H9 (cell line): ENCODE data around the gene TBX1. TPM values are rescaled to one million over a fixed set of nuclear protein-coding genes. Genes with fewer than 3 reads are reported as not detected.

Source experiments
- DNase-seq: peaks from one replicate; pipeline ENCODE4 v3.0.0-alpha.2; 2017
- H2AFZ ChIP-seq: one replicate; pipeline ENCODE4 v1.6.1; 2013; ENCODE audit warnings: mild to moderate bottlenecking, low read length, control low read depth, moderate library complexity
- H2AK5ac ChIP-seq: 2 replicates; pipeline ENCODE4 v1.6.1; 2013; ENCODE audit warnings: low read length, control low read depth, mixed read lengths; ENCODE audit not compliant: insufficient read length
- H2BK120ac ChIP-seq: one replicate; pipeline ENCODE4 v1.6.1; 2013; ENCODE audit warnings: low read depth, mild to moderate bottlenecking, low read length, control low read depth, inconsistent platforms; ENCODE audit not compliant: poor library complexity, severe bottlenecking
- H2BK12ac ChIP-seq: 2 replicates; pipeline ENCODE4 v1.6.1; 2013; ENCODE audit warnings: low read length, control low read depth, mixed read lengths, low read depth; ENCODE audit not compliant: insufficient read length
- H2BK15ac ChIP-seq: 2 replicates; pipeline ENCODE4 v1.6.1; 2013; ENCODE audit warnings: low read depth, low read length, control low read depth
- H2BK20ac ChIP-seq: one replicate; pipeline ENCODE4 v1.6.1; 2013; ENCODE audit warnings: low read depth, mild to moderate bottlenecking, low read length, control low read depth, inconsistent platforms; ENCODE audit not compliant: poor library complexity, severe bottlenecking
- H2BK5ac ChIP-seq: 2 replicates; pipeline ENCODE4 v1.6.1; 2013; ENCODE audit warnings: low read length, control low read depth, mixed read lengths; ENCODE audit not compliant: insufficient read length
- H3K14ac ChIP-seq: 2 replicates; pipeline ENCODE4 v1.6.1; 2013; ENCODE audit warnings: low read length, control low read depth; ENCODE audit not compliant: insufficient read depth
- H3K18ac ChIP-seq: 2 replicates; pipeline ENCODE4 v1.6.1; 2013; ENCODE audit warnings: low read depth, mild to moderate bottlenecking, mixed read lengths, low read length, control low read depth; ENCODE audit not compliant: insufficient read length
- H3K23ac ChIP-seq: 2 replicates; pipeline ENCODE4 v1.6.1; 2013; ENCODE audit warnings: low read length, control low read depth, mixed read lengths, low read depth; ENCODE audit not compliant: insufficient read length
- H3K23me2 ChIP-seq: 2 replicates; pipeline ENCODE4 v1.6.1; 2013; ENCODE audit warnings: low read depth, mild to moderate bottlenecking, mixed read lengths, low read length, control low read depth; ENCODE audit not compliant: insufficient read length, poor library complexity, severe bottlenecking
- H3K27ac ChIP-seq: 2 replicates; pipeline ENCODE4 v1.5.1; 2013; ENCODE audit warnings: low read length, control low read depth, mixed read lengths, low read depth; ENCODE audit not compliant: insufficient read length
- H3K27me3 ChIP-seq: 2 replicates; pipeline ENCODE4 v1.6.1; 2013; ENCODE audit warnings: low read length, control low read depth, inconsistent platforms; ENCODE audit not compliant: insufficient read depth
- H3K4ac ChIP-seq: 2 replicates; pipeline ENCODE4 v1.6.1; 2013; ENCODE audit warnings: low read depth, mild to moderate bottlenecking, control low read depth, inconsistent platforms, low read length, moderate library complexity
- H3K4me1 ChIP-seq: 2 replicates; pipeline ENCODE4 v1.6.1; 2013; ENCODE audit warnings: low read length, control low read depth, inconsistent platforms; ENCODE audit not compliant: insufficient read depth
- H3K4me2 ChIP-seq: 2 replicates; pipeline ENCODE4 v1.6.1; 2013; ENCODE audit warnings: low read length, control low read depth, mixed read lengths; ENCODE audit not compliant: insufficient read length, insufficient read depth
- H3K56ac ChIP-seq: 2 replicates; pipeline ENCODE4 v1.6.1; 2013; ENCODE audit warnings: low read depth, mild to moderate bottlenecking, mixed read lengths, low read length, control low read depth; ENCODE audit not compliant: insufficient read length
- H3K79me1 ChIP-seq: 2 replicates; pipeline ENCODE4 v1.6.1; 2013; ENCODE audit warnings: low read depth, mild to moderate bottlenecking, moderate library complexity, low read length, control low read depth, inconsistent platforms; ENCODE audit not compliant: insufficient read depth, poor library complexity, severe bottlenecking
- H3K79me2 ChIP-seq: 2 replicates; pipeline ENCODE4 v1.6.1; 2013; ENCODE audit warnings: low read length, control low read depth, inconsistent platforms; ENCODE audit not compliant: insufficient read depth
- H3K9ac ChIP-seq: 2 replicates; pipeline ENCODE4 v1.6.1; 2013; ENCODE audit warnings: low read length, control low read depth, mixed read lengths; ENCODE audit not compliant: insufficient read length; ENCODE audit errors: extremely low read depth
- H3K9me3 ChIP-seq: one replicate; pipeline ENCODE4 v1.6.1; 2013; ENCODE audit warnings: low read depth, low read length, inconsistent platforms; ENCODE audit not compliant: control insufficient read depth
- H3T11ph ChIP-seq: one replicate; pipeline ENCODE4 v1.6.1; 2013; ENCODE audit warnings: mild to moderate bottlenecking, low read length, control low read depth, inconsistent platforms
- H4K20me1 ChIP-seq: one replicate; pipeline ENCODE4 v1.6.1; 2013; ENCODE audit not compliant: control insufficient read depth, insufficient read length, insufficient read depth
- H4K5ac ChIP-seq: 2 replicates; pipeline ENCODE4 v1.6.1; 2013; ENCODE audit warnings: low read depth, mild to moderate bottlenecking, mixed read lengths, low read length, control low read depth; ENCODE audit not compliant: insufficient read length
- H4K8ac ChIP-seq: replicated peaks from 2 replicates; pipeline ENCODE4 v1.6.1; 2013; ENCODE audit warnings: low read length, control low read depth, mixed read lengths, low read depth; ENCODE audit not compliant: insufficient read length
- H4K91ac ChIP-seq: 2 replicates; pipeline ENCODE4 v1.6.1; 2013; ENCODE audit warnings: low read depth, mild to moderate bottlenecking, moderate library complexity, mixed read lengths, low read length, control low read depth; ENCODE audit not compliant: insufficient read length
- H3K27ac Mint-ChIP-seq, 3 experiments: 2 replicates in 2 of 3; 3 replicates in 1 of 3; pipeline ENCODE4 v1.8.0; 2020 to 2021; ENCODE audit warnings: mixed read lengths in 3 of 3, mild to moderate bottlenecking in 1 of 3, moderate library complexity in 1 of 3
- H3K27me3 Mint-ChIP-seq: 2 replicates; pipeline ENCODE4 v1.8.0; 2021; ENCODE audit warnings: low read depth, mild to moderate bottlenecking, moderate library complexity, mixed read lengths
- H3K36me3 Mint-ChIP-seq, 3 experiments: 2 replicates in 2 of 3; 3 replicates in 1 of 3; pipeline ENCODE4 v1.8.0; 2020 to 2021; ENCODE audit warnings: low read depth in 3 of 3, mixed read lengths in 3 of 3; ENCODE audit not compliant: insufficient read depth in 1 of 3
- H3K4me1 Mint-ChIP-seq, 2 experiments: 2 replicates each; pipeline ENCODE4 v1.8.0; 2020; ENCODE audit warnings: mixed read lengths in 2 of 2
- H3K4me3 Mint-ChIP-seq, 2 experiments: 2 replicates in 1 of 2; 3 replicates in 1 of 2; pipeline ENCODE4 v1.8.0; 2020 to 2021; ENCODE audit warnings: mild to moderate bottlenecking in 2 of 2, mixed read lengths in 2 of 2, moderate library complexity in 1 of 2
- H3K9me3 Mint-ChIP-seq, 2 experiments: 2 replicates in 1 of 2; 3 replicates in 1 of 2; pipeline ENCODE4 v1.8.0; 2020; ENCODE audit warnings: mild to moderate bottlenecking in 2 of 2, mixed read lengths in 2 of 2, moderate library complexity in 1 of 2
- CTCF ChIP-seq: fragments of 200-600 bp; sonication (generic); conservative IDR thresholded peaks from 3 replicates; pipeline ENCODE4 v1.8.0; 2021; ENCODE audit warnings: antibody characterized with exemption, mild to moderate bottlenecking
- WGBS: extraction: QIAGEN DNeasy Blood & Tissue Kit; methylation state at CpG from one replicate; pipeline ENCODE4 v1.1.7; 2013; ENCODE audit warnings: missing lambda C conversion rate, low lambda C conversion rate, mixed read lengths; ENCODE audit not compliant: insufficient read length; ENCODE audit errors: extremely low coverage; 5-methylcytosine and 5-hydroxymethylcytosine counted together
- total RNA-seq: library from RNA; stranded (reverse); gene quantifications from 2 replicates; pipeline ENCODE4 v1.2.1, GENCODE V29; 2021

The TBX1 gene
- total RNA-seq, 1 experiment from 2014 or later, result 2.2 TPM

DNA sequence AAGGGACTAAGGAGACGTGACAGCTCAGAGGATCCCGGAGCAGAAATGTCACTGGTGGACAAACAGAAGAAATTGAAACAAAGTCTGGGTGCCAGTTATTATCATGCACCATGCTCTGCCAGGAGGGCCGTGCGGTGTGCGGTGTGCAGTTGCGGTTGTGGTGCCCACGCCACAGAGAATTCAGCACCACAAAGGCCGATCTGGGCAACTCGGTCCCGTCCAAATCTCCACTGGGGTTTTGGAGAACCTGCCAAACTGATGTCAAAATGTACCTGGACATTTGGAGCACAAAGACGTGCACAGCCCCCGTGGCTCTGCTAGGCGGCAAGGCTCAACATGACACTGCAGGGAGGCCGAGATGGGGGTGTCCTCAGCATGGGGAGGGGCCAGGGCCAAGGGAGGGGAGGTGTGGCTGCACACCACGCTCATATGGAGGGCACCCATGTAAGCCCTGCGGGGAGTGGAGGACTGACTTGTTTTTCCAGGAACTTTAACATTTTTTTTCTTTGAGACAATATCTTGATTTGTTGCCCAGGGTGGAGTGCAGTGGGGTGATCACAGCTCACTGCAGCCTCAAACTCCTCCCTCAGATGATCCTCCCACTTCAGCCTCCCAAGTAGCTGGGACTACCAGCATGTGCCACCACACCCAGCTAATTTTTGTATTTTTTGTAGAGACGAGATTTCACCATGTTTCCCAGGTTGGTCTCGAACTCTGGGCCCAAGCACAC lies 54.7 kb downstream of the TBX1 start:
- H2BK20ac ChIP-seq, result no peak overlapping the region
- no peaks in the 10 kb centered on the region for H3K79me2 ChIP-seq
- Mint-ChIP-seq H3K4me1 (peaks cover 0 to 7% of the 10 kb centered on the region in 2 experiments; a peak in 1 of 4 replicates), H3K27me3 (no peaks in the 10 kb centered on the region), H3K4me3 (no peak overlapping the region), H3K27ac (peak overlapping the region in 1 of 3 experiments; percentile 61; a peak in 1 of 7 replicates), H3K9me3 (no peaks in the 10 kb centered on the region), H3K36me3 (peaks cover 0 to 13% (median 0%) of the 10 kb centered on the region in 3 experiments; a peak in 3 of 7 replicates)
- no peak overlapping the region for H3K23ac ChIP-seq
- no peak overlapping the region for H2BK120ac ChIP-seq
- H4K8ac ChIP-seq, result no peak overlapping the region
- H3T11ph ChIP-seq, result no peak overlapping the region
- H4K5ac ChIP-seq, result no peak overlapping the region
- H2AK5ac ChIP-seq, result no peak overlapping the region
- TF ChIP-seq CTCF, result no peak
- no peak overlapping the region for H3K56ac ChIP-seq
- no peak overlapping the region for H3K14ac ChIP-seq
- H3K4ac ChIP-seq, result no peak overlapping the region
- H3K4me1 ChIP-seq, result no peaks in the 10 kb centered on the region
- H3K18ac ChIP-seq, result no peak overlapping the region
- no peak overlapping the region for H2BK15ac ChIP-seq
- H2BK5ac ChIP-seq, result no peak overlapping the region
- H3K79me1 ChIP-seq, result no peaks in the 10 kb centered on the region
- no peak overlapping the region for H3K9ac ChIP-seq
- no peak overlapping the region for H2AFZ ChIP-seq
- H3K23me2 ChIP-seq, result no peaks in the 10 kb centered on the region
- DNase-seq, result no peak
- no peaks in the 10 kb centered on the region for H4K20me1 ChIP-seq
- no CpG with 5 or more reads among the region's 18 CpGs for WGBS
- H3K27me3 ChIP-seq, result no peaks in the 10 kb centered on the region
- no peak overlapping the region for H3K4me2 ChIP-seq
- no peak overlapping the region for H3K27ac ChIP-seq
- H3K9me3 ChIP-seq, result no peaks in the 10 kb centered on the region
- H4K91ac ChIP-seq, result no peak overlapping the region
- no peak overlapping the region for H2BK12ac ChIP-seq
